Activated CD8-positive, alpha-beta memory T cell treated with anti-CD3 and anti-CD28 coated beads, Interleukin-2, amount 10 ng/mL, durations not matched to agents 7 days and 5 days (primary cell): ENCODE results near the gene MSL2. TPM values are rescaled to one million over a fixed set of nuclear protein-coding genes. Genes with fewer than 3 reads are reported as not detected.
A peak's percentile ranks its signal among the peaks of the same experiment; 100 is the strongest.
"Not testable (repeated sequence)": the region's sequence is repeated elsewhere in the genome, so short reads cannot be mapped to it uniquely, and the experiment has no call there.

ENCODE experiments used
- ATAC-seq: fragments of 150-1000 bp; cut with Tn5 transposase; one replicate; pipeline ENCODE4 v1.10.0; 2021; ENCODE audit warnings: moderate library complexity
- CTCF ChIA-PET: fragments of 350-600 bp; sonication (Branson Sonifier 250); formaldehyde crosslinking; loops from one replicate; lab custom pipeline; 2021; ENCODE audit warnings: antibody characterized with exemption; lab: Charles Lee
- DNase-seq: peaks from one replicate; pipeline ENCODE4 v3.0.0-alpha.2; 2020
- H3K27ac Mint-ChIP-seq: one replicate; pipeline ENCODE4 v1.8.0; 2021; ENCODE audit warnings: mild to moderate bottlenecking, mixed read lengths
- H3K27me3 Mint-ChIP-seq: one replicate; pipeline ENCODE4 v1.8.0; 2021; ENCODE audit warnings: mixed read lengths
- H3K36me3 Mint-ChIP-seq: one replicate; pipeline ENCODE4 v1.8.0; 2021; ENCODE audit warnings: mild to moderate bottlenecking, mixed read lengths
- H3K4me1 Mint-ChIP-seq: one replicate; pipeline ENCODE4 v1.8.0; 2021; ENCODE audit warnings: mixed read lengths
- H3K4me3 Mint-ChIP-seq: one replicate; pipeline ENCODE4 v1.8.0; 2021; ENCODE audit warnings: mild to moderate bottlenecking, moderate library complexity, mixed read lengths
- H3K9me3 Mint-ChIP-seq: one replicate; pipeline ENCODE4 v1.8.0; 2022; ENCODE audit warnings: low read depth, mixed read lengths
- total RNA-seq, 2 experiments: library from RNA; stranded (reverse); gene quantifications; one replicate each; pipeline ENCODE4 v1.2.3, GENCODE V29; 2021

The MSL2 gene
- total RNA-seq, 2 experiments from 2014 or later: 62.6 to 64.3 TPM

DNA sequence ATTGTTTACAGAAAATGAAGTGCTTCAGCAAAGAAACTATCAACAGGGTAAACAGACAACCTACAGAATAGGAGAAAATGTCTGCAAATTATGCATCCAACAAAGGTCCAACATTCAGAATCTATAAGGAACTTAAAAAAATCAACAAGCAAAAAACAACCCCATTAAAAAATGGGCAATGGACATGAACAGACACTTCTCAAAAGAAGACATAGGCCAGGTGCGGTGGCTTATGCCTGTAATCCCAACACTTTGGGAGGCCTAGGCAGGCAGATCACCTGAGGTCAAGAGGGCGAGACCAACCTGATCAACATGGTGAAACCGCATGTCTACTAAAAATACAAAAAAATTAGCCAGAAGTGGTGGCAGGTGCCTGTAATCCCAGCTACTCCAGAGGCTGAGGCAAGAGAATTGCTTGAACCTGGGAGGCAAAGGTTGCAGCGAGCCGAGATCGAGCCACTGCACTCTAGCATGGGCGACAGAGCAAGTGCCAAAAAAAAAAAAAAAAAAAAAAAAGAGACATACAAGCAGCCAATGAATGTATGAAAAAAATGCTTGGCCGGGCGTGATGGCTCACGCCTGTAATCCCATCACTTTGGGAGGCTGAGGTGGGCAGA is 2.4 kb upstream of the MSL2 start:
- not testable (repeated sequence) for DNase-seq, ATAC-seq, H3K4me3 Mint-ChIP-seq, H3K9me3 Mint-ChIP-seq, H3K27me3 Mint-ChIP-seq, H3K27ac Mint-ChIP-seq
- peaks cover 22% of the 10 kb centered on the region for H3K36me3 Mint-ChIP-seq
- H3K4me1 Mint-ChIP-seq: peaks cover 13% of the 10 kb centered on the region
- CTCF ChIA-PET: interaction anchor here (1.3 to 2.5 kb wide), 3 partner anchors 8 to 554 kb away, joined by 3 to 23 read pairs (median 5); partner anchors contain the start of gene STAG1

DNA sequence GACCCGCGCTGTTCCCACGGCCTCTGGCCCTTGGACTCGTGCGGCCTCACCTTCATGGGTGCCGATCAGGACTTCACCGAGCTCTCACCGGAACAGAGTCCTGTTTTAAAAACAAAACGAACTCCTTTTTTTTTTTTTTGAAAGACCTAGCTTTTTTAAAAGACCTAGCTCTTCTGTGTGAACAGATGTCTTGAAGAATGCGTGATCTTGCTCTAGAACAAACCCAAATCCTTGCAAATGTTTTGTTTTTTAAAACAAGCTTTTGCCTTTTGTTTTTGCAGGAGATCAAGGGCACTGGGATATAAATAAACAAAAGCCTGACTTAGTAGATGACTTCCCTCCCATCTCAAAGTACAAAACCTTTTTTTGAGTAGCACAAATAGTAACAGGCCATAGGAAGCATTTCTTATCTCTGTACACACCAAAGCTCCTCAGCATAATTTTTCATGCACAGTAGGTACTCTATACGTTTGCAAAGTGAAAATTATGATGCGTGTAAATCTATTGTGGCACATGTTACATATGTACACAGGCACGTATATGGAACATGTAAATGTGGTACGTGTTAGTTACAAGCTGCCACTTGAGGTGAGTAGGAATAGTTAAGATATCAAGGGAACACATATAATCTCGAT is 1.1 kb upstream of the MSL2 start:
- Mint-ChIP-seq H3K36me3 (peaks cover 34% of the 10 kb centered on the region), H3K27ac (peak overlapping the region; percentile 98), H3K27me3 (peaks cover 3% of the 10 kb centered on the region), H3K9me3 (no peaks in the 10 kb centered on the region), H3K4me1 (peaks cover 14% of the 10 kb centered on the region), H3K4me3 (peak overlapping the region; percentile 98)
- ATAC-seq: no peak
- CTCF ChIA-PET: interaction anchor here (0.6 to 2.5 kb wide), 10 partner anchors 10 to 817 kb away, joined by 3 to 23 read pairs (median 4); partner anchors contain the start of genes PCCB and STAG1
- no peak for DNase-seq

DNA sequence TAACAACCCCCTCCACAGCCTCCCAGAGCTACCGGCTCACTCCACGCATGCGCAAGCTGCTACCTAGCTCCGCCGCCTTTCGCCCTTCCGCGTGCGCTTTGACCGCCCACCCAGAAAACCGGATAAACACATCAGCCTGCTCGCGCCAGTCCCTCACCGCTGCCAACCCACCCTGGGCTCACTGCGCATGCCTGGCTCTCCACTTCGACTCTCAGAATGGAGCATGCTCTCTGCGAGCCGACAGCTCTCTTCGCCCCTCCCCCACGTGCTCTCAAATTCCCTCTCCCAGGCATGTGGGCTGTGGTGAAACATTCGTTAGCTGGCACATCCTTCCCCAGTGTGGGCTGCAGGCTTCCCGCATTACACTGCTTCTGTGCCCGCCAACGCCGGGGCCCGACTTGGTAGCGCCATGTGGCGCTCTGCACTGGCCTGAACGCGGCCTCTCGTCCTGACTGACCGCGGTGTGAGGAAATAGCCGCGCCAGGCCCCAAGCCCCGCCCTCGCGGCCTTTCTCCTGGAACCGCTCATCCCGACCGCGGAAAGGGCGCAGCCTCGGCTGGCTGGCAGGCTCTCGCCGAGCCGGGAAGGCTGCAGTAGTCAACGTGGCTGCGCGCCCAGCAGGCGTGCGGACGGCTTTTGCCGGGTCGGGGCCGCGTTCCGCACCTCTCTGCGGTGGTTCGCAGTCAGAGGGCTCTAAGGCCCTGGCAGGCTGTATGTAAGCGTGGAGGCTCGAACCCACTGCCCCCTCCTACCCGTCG is 445 bp upstream of the MSL2 start:
- H3K4me1 Mint-ChIP-seq: peaks cover 20% of the 10 kb centered on the region
- H3K27me3 Mint-ChIP-seq: peaks cover 3% of the 10 kb centered on the region
- peak overlapping the region; percentile 98 for H3K4me3 Mint-ChIP-seq
- DNase-seq: peak; percentile 100
- no peaks in the 10 kb centered on the region for H3K9me3 Mint-ChIP-seq
- peaks cover 41% of the 10 kb centered on the region for H3K36me3 Mint-ChIP-seq
- H3K27ac Mint-ChIP-seq: peak overlapping the region; percentile 98
- CTCF ChIA-PET: interaction anchor here (0.6 to 2.5 kb wide), 11 partner anchors 9 to 665 kb away, joined by 3 to 23 read pairs (median 4); partner anchors contain the start of genes NCK1, PCCB and STAG1
- ATAC-seq: peak; percentile 79

DNA sequence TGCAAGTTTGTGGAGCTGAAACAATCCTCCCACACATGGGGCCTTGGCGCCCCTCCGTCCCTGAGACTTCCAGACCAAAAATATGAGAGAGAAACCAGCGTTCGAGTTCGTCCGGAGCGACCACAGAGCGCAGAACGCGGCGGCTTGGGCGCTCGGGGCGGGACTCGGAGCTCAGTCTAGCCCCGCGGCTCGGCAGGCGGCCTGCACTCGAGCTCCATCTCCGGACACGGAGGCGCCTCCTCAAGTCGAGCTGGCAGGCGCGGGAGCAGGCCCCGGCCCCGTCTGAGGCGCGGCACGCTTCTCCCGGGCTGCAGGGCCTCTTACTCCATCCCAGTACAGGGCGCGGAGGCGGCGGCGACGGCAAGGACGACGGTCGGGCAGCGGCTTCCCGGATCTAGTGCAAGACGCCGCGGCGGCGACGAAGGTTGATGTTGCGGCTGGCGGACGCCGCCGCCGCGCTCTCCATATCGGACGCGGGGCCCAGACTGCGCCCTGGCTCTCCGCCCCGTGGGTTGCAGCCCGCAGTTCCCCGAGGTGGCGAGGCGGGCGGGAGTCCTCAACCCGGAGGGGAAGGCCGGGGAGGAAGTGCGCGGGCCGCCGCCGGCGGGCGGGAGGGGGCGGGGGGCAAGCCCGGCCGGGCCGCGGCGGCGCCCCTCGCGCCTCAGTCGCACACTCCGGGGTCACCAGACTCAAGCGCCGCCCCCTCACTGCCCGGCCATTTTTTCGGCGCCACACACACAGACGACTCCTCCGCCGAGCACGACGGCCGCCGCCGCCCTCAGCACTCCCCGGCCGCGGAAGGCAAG is 674 bp downstream of the MSL2 start:
- Mint-ChIP-seq H3K9me3 (no peaks in the 10 kb centered on the region), H3K36me3 (peaks cover 50% of the 10 kb centered on the region), H3K27me3 (peaks cover 3% of the 10 kb centered on the region), H3K4me1 (peaks cover 31% of the 10 kb centered on the region), H3K4me3 (peak overlapping the region; percentile 98), H3K27ac (peak overlapping the region; percentile 98)
- CTCF ChIA-PET: interaction anchor here (0.9 to 3.2 kb wide), 11 partner anchors 14 to 666 kb away, joined by 3 to 23 read pairs (median 6); partner anchors contain the start of genes NCK1, PCCB and STAG1
- DNase-seq (peak; percentile 86), ATAC-seq (peak; percentile 54)

DNA sequence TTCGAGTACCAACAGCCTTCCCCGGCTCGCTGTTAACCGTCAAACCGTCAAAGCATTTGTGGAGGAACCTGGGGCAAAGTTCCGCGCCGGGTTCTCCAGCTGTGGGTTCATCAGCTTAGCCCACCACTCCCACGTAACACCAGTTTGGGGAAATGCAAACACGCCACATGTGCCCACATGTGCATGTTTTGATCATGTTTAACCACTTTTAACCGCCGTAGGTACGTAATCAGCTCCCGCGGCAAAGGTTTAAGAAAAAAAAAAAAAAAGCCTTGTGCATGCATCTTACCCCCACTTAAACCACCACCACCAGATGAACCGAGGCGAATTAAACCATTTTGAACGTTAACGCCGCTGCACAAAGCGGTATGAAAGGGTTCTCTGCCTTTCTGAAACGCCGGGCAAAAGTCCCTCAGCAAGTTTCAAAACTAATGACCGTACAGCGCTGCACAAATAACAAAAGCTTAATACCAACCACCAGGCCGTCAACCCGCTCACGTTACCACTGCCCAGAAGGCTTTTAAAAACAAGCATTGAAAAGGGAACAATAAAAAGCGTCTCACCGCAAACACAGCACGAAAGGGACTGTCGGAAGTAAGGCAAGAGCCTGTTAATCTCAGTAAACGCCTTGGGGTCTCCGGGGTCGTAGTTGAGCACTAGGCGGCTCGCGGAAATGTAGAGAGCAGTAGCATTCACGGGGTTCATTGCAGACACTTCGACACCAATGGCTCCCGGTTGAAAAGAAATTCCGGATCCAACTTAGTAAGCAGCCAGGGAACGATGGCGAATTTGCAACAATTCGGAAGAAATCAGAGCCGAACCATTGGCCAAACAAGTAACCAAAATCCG is 1.5 kb downstream of the MSL2 start:
- CTCF ChIA-PET: interaction anchor here (0.9 to 3.2 kb wide), 9 partner anchors 13 to 667 kb away, joined by 3 to 10 read pairs (median 5); partner anchors contain the start of genes NCK1, PCCB and STAG1
- Mint-ChIP-seq H3K4me1 (peaks cover 38% of the 10 kb centered on the region), H3K27me3 (peaks cover 3% of the 10 kb centered on the region), H3K27ac (peak overlapping the region; percentile 98), H3K9me3 (no peaks in the 10 kb centered on the region), H3K36me3 (peaks cover 53% of the 10 kb centered on the region), H3K4me3 (peak overlapping the region; percentile 98)
- DNase-seq (peak; percentile 85), ATAC-seq (no peak)

DNA sequence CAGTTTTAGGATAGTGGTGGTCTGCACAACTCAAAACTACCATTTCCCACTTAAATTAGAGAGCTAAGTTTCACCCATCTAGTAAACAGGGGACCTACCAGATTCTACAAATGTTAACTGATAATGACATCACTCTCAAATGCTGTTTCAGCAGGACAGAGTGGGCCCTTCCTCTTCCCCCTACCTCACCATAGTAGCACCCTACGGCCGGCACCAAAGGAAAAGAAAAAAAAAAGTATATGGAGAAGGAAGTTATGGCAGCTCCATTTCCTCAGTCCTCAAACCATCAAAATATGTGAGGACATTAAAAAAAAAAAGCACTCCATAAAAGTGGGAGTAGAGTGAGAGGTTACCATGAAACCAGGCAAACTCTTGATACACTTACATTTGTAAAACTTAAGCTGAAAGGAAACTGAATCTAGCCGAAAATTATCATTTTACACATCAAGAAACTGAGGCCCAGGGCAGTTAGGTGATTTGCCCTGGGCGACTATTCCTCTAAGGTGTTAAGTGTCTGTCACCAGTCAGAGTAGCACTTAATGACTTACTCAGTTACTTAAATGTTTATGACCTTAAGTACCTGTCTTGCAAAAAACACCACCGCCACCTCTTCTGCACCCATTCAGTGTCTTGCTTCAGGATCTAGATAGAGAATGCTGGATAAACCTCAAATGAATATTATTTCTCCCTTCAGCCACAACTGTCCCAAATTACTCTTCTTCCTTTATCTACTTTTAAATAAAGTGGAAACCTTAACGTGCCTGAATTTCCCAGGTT is 2.7 kb downstream of the MSL2 start:
- Mint-ChIP-seq H3K9me3 (no peaks in the 10 kb centered on the region), H3K36me3 (peaks cover 57% of the 10 kb centered on the region), H3K27ac (peak overlapping the region; percentile 98), H3K27me3 (peaks cover 3% of the 10 kb centered on the region), H3K4me1 (peaks cover 47% of the 10 kb centered on the region), H3K4me3 (peak overlapping the region; percentile 98)
- ATAC-seq (no peak), DNase-seq (peak; percentile 45)
- CTCF ChIA-PET: interaction anchor here (1.5 to 3.2 kb wide), 5 partner anchors 12 to 559 kb away, joined by 4 to 10 read pairs (median 6); partner anchors contain the start of gene STAG1

DNA sequence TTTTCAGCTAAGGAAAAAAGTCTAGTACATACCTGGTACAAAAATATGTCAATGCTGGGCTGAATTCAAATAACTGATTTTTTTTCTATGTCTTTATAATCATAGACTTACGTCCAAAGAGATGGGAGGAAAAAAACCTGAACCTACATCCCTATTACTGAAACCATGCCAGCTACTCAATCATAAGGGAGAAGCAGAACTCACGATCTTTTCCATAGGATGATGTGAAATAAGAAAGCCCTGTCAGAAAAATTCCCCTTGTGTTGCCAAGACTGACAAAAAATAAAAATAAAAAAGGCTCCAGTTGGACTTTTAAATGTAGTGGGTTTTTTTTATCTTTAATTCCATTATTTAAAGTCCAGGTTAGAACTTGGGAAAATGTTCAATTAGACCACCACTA is 3.3 kb downstream of the MSL2 start:
- DNase-seq: no peak
- peaks cover 56% of the 10 kb centered on the region for H3K36me3 Mint-ChIP-seq
- peak overlapping the region; percentile 98 for H3K4me3 Mint-ChIP-seq
- H3K27me3 Mint-ChIP-seq: peaks cover 3% of the 10 kb centered on the region
- ATAC-seq: no peak
- CTCF ChIA-PET: interaction anchor here (1.5 to 3.2 kb wide), 2 partner anchors 12 to 115 kb away, joined by 4 to 10 read pairs; no protein-coding TSS in a partner anchor
- H3K27ac Mint-ChIP-seq: peak overlapping the region; percentile 98
- H3K4me1 Mint-ChIP-seq: peaks cover 47% of the 10 kb centered on the region
- H3K9me3 Mint-ChIP-seq: no peaks in the 10 kb centered on the region

DNA sequence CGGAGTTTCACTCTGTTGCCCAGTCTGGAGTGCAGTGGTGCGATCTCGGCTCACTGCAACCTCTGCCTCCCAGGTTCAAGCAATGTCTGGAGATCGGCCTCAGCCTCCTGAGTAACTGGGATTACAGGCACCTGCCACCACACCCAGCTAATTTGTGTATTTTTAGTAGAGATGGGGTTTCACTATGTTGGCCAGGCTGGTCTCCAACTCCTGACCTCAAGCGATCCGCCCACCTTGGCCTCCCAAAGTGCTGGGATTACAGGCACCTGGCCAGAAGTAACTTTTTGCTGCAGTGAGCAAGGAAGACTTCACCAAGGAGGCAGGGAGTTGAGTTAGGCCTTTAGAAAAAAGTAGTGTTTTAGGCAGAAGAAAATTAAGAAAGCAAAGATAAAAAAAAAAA is 3.9 kb downstream of the MSL2 start:
- peaks cover 46% of the 10 kb centered on the region for H3K4me1 Mint-ChIP-seq
- ATAC-seq: not testable (repeated sequence)

DNA sequence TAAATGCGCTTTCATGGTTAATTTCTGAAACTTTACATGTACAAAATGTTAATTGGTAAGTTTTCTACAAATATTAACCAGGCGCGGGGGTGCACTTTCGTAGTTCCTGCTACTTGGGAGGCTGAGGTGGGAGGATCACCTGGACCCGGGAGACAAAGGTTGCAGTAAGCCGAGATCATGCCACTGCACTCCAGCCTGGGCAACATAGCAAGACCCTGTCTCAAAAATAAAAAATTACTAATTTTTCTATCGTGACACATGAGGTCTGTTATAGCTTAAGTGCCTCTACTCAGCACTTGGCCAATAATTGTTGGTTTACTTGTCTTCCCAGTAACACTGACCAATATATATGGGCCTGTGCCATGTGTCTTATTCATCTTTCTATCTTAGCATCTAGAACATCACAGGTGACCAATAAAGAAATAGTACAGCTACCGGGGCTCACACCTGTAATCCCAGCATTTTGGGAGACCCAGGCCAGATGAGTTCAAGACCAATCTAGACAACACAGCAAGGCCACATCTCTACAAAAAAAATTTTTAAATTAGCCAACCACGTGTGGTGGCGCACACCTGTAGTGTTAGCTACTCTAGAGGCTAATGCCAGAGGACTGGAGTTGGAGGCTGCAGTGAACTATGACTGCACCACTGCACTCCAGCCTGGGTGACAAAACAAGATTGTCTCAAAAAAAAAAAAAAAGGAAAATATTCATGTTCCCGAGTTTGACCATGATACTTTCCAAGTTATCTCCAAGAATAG is 6.1 kb downstream of the MSL2 start:
- no peak overlapping the region for H3K27ac Mint-ChIP-seq
- no peaks in the 10 kb centered on the region for H3K9me3 Mint-ChIP-seq
- no peaks in the 10 kb centered on the region for H3K27me3 Mint-ChIP-seq
- H3K36me3 Mint-ChIP-seq: peaks cover 59% of the 10 kb centered on the region
- H3K4me1 Mint-ChIP-seq: peaks cover 59% of the 10 kb centered on the region
- ATAC-seq (no peak), DNase-seq (no peak)
- H3K4me3 Mint-ChIP-seq: peak overlapping the region; percentile 98
- CTCF ChIA-PET: interaction anchor here (0.7 to 1.0 kb wide), 2 partner anchors 11 to 562 kb away, joined by 3 to 5 read pairs; partner anchors contain the start of gene STAG1

More for the DNA sequence above, 3.9 kb downstream of the MSL2 start:
- Mint-ChIP-seq H3K27ac (peak overlapping the region; percentile 98), H3K36me3 (peaks cover 56% of the 10 kb centered on the region), H3K4me3 (peak overlapping the region; percentile 98)
- H3K27me3 Mint-ChIP-seq, DNase-seq, H3K9me3 Mint-ChIP-seq: not testable (repeated sequence)
- CTCF ChIA-PET: interaction anchor here (1.5 kb wide), 1 partner anchor 115 kb away, joined by 4 read pairs; no protein-coding TSS in a partner anchor

DNA sequence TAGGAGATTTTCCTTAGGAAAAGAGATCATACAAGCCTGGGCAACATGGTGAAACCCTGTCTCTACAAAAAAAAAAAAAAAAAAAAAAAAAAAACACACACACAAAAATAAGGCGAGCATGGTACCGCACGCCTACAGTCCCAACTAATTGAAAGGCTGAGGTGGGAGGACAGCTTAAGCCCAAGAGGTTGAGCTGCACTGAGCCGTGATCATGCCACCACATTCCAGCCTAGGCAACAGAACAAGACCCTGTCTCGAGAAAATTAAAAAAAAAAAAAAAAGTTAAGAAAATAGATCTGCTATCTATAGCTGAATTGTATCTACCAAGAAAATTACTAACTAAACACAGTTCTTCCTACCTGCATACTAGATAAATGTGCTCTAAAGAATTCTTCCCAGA is 7.1 kb downstream of the MSL2 start:
- Mint-ChIP-seq H3K27me3 (no peaks in the 10 kb centered on the region), H3K4me3 (no peak overlapping the region), H3K9me3 (no peaks in the 10 kb centered on the region), H3K27ac (no peak overlapping the region), H3K4me1 (peaks cover 66% of the 10 kb centered on the region), H3K36me3 (peaks cover 49% of the 10 kb centered on the region)
- ATAC-seq (no peak), DNase-seq (no peak)
- CTCF ChIA-PET: no interaction called here
